Stimulated activated memory B cell treated with anti-CD40 and anti-IgM and Interleukin-4, amounts not matched to agents 10 μg/mL and 1 μg/mL and 100 μg/mL, for 72 hours (primary cell): ENCODE data around the gene PACS1.
"Not testable (repeated sequence)": the region's sequence is repeated elsewhere in the genome, so short reads cannot be mapped to it uniquely, and the experiment has no call there.

ENCODE experiments used
- ATAC-seq: fragments of 150-1000 bp; cut with Tn5 transposase; 2 replicates; pipeline ENCODE4 v1.10.0; 2021
- H3K27ac Mint-ChIP-seq: one replicate; pipeline ENCODE4 v1.8.0; 2022; ENCODE audit warnings: mild to moderate bottlenecking, mixed read lengths
- H3K27me3 Mint-ChIP-seq: one replicate; pipeline ENCODE4 v1.8.0; 2022; ENCODE audit warnings: mixed read lengths
- H3K36me3 Mint-ChIP-seq: one replicate; pipeline ENCODE4 v1.8.0; 2022; ENCODE audit warnings: mixed read lengths
- H3K4me1 Mint-ChIP-seq: one replicate; pipeline ENCODE4 v1.8.0; 2022; ENCODE audit warnings: mixed read lengths
- H3K4me3 Mint-ChIP-seq: one replicate; pipeline ENCODE4 v1.8.0; 2022; ENCODE audit warnings: mild to moderate bottlenecking, moderate library complexity, mixed read lengths
- H3K9me3 Mint-ChIP-seq: one replicate; pipeline ENCODE4 v1.8.0; 2022; ENCODE audit warnings: mixed read lengths

PACS1 gene

GRCh38 chr11:66081505-66081904 lies 11.4 kb downstream of the PACS1 start:
- Mint-ChIP-seq H3K27ac (peak overlapping the region; percentile 80), H3K27me3 (no peaks in the 10 kb centered on the region), H3K9me3 (no peaks in the 10 kb centered on the region), H3K36me3 (peaks cover 22% of the 10 kb centered on the region), H3K4me3 (peak overlapping the region; percentile 65), H3K4me1 (peaks cover 80% of the 10 kb centered on the region)
- peak; percentile 96 for ATAC-seq

GRCh38 chr11:66082946-66083698 lies 13.1 kb downstream of the PACS1 start:
- no peaks in the 10 kb centered on the region for H3K9me3 Mint-ChIP-seq
- no peak overlapping the region for H3K4me3 Mint-ChIP-seq
- peak overlapping the region; percentile 73 for H3K27ac Mint-ChIP-seq
- H3K27me3 Mint-ChIP-seq, result no peaks in the 10 kb centered on the region
- peaks cover 84% of the 10 kb centered on the region for H3K4me1 Mint-ChIP-seq
- no peak for ATAC-seq
- peaks cover 22% of the 10 kb centered on the region for H3K36me3 Mint-ChIP-seq

GRCh38 chr11:66083767-66084166 lies 13.7 kb downstream of the PACS1 start:
- Mint-ChIP-seq H3K4me3 (no peak overlapping the region), H3K36me3 (peaks cover 17% of the 10 kb centered on the region), H3K4me1 (peaks cover 84% of the 10 kb centered on the region), H3K9me3 (no peaks in the 10 kb centered on the region), H3K27me3 (no peaks in the 10 kb centered on the region), H3K27ac (peak overlapping the region; percentile 73)
- no peak for ATAC-seq

- peaks cover 8% of the 10 kb centered on the region for H3K36me3 Mint-ChIP-seq
- H3K27me3 Mint-ChIP-seq, result no peaks in the 10 kb centered on the region
- no peak for ATAC-seq
- H3K9me3 Mint-ChIP-seq, result no peaks in the 10 kb centered on the region
- no peak overlapping the region for H3K4me3 Mint-ChIP-seq
- peaks cover 80% of the 10 kb centered on the region for H3K4me1 Mint-ChIP-seq
- peak overlapping the region; percentile 73 for H3K27ac Mint-ChIP-seq
Observed at GRCh38 chr11:66084821-66085475, 14.9 kb downstream of the PACS1 start.

- no peak for ATAC-seq
- no peaks in the 10 kb centered on the region for H3K27me3 Mint-ChIP-seq
- H3K36me3 Mint-ChIP-seq, result peaks cover 6% of the 10 kb centered on the region
- H3K4me1 Mint-ChIP-seq, result peaks cover 61% of the 10 kb centered on the region
- no peak overlapping the region for H3K4me3 Mint-ChIP-seq
- peak overlapping the region; percentile 57 for H3K27ac Mint-ChIP-seq
- no peaks in the 10 kb centered on the region for H3K9me3 Mint-ChIP-seq
Observed at GRCh38 chr11:66087148-66087908, 17.3 kb downstream of the PACS1 start.

GRCh38 chr11:66089067-66089466 lies 19.0 kb downstream of the PACS1 start:
- no peaks in the 10 kb centered on the region for H3K27me3 Mint-ChIP-seq
- ATAC-seq, result no peak
- H3K4me3 Mint-ChIP-seq, result no peak overlapping the region
- peaks cover under 1% of the 10 kb centered on the region for H3K36me3 Mint-ChIP-seq
- peaks cover 48% of the 10 kb centered on the region for H3K4me1 Mint-ChIP-seq
- H3K27ac Mint-ChIP-seq, result no peak overlapping the region
- H3K9me3 Mint-ChIP-seq, result no peaks in the 10 kb centered on the region

- Mint-ChIP-seq H3K27ac (no peak overlapping the region), H3K27me3 (no peaks in the 10 kb centered on the region), H3K9me3 (no peaks in the 10 kb centered on the region), H3K36me3 (no peaks in the 10 kb centered on the region), H3K4me3 (no peak overlapping the region), H3K4me1 (peaks cover 36% of the 10 kb centered on the region)
- ATAC-seq, result no peak
Observed at GRCh38 chr11:66090288-66090687, 20.2 kb downstream of the PACS1 start.

GRCh38 chr11:66092125-66092524 lies 22.1 kb downstream of the PACS1 start:
- not testable (repeated sequence) for ATAC-seq, H3K4me3 Mint-ChIP-seq, H3K9me3 Mint-ChIP-seq, H3K27me3 Mint-ChIP-seq, H3K36me3 Mint-ChIP-seq, H3K27ac Mint-ChIP-seq
- H3K4me1 Mint-ChIP-seq, result peaks cover 36% of the 10 kb centered on the region

- not testable (repeated sequence) for H3K27me3 Mint-ChIP-seq, H3K4me3 Mint-ChIP-seq, H3K9me3 Mint-ChIP-seq, ATAC-seq, H3K36me3 Mint-ChIP-seq
- H3K27ac Mint-ChIP-seq, result peak overlapping the region; percentile 78
- peaks cover 59% of the 10 kb centered on the region for H3K4me1 Mint-ChIP-seq
Observed at GRCh38 chr11:66099746-66100145, 29.7 kb downstream of the PACS1 start.

- H3K4me1 Mint-ChIP-seq, result peaks cover 66% of the 10 kb centered on the region
- no peaks in the 10 kb centered on the region for H3K27me3 Mint-ChIP-seq
- H3K27ac Mint-ChIP-seq, result peak overlapping the region; percentile 78
- H3K36me3 Mint-ChIP-seq, result peaks cover 4% of the 10 kb centered on the region
- H3K9me3 Mint-ChIP-seq, result no peaks in the 10 kb centered on the region
- ATAC-seq, result peak; percentile 95
- H3K4me3 Mint-ChIP-seq, result peak overlapping the region; percentile 65
Observed at GRCh38 chr11:66100272-66101065, 30.4 kb downstream of the PACS1 start.

GRCh38 chr11:66101066-66101464 lies 31.0 kb downstream of the PACS1 start:
- Mint-ChIP-seq H3K4me1 (peaks cover 67% of the 10 kb centered on the region), H3K36me3 (peaks cover 4% of the 10 kb centered on the region), H3K4me3 (peak overlapping the region; percentile 65), H3K27me3 (no peaks in the 10 kb centered on the region), H3K27ac (peak overlapping the region; percentile 78), H3K9me3 (no peaks in the 10 kb centered on the region)
- no peak for ATAC-seq

- Mint-ChIP-seq H3K27ac (peak overlapping the region; percentile 78), H3K4me1 (peaks cover 67% of the 10 kb centered on the region), H3K36me3 (peaks cover 12% of the 10 kb centered on the region), H3K27me3 (no peaks in the 10 kb centered on the region), H3K9me3 (no peaks in the 10 kb centered on the region), H3K4me3 (no peak overlapping the region)
- no peak for ATAC-seq
Observed at GRCh38 chr11:66104057-66104638, 34.1 kb downstream of the PACS1 start.

GRCh38 chr11:66106786-66107599 lies 36.9 kb downstream of the PACS1 start:
- peaks cover 70% of the 10 kb centered on the region for H3K4me1 Mint-ChIP-seq
- H3K36me3 Mint-ChIP-seq, result peaks cover 14% of the 10 kb centered on the region
- no peaks in the 10 kb centered on the region for H3K9me3 Mint-ChIP-seq
- H3K4me3 Mint-ChIP-seq, result peak overlapping the region; percentile 6
- ATAC-seq, result peak; percentile 86
- H3K27me3 Mint-ChIP-seq, result no peaks in the 10 kb centered on the region
- peak overlapping the region; percentile 60 for H3K27ac Mint-ChIP-seq
